Measurements from ENCODE around the gene STAU1.

STAU1 gene

DNA sequence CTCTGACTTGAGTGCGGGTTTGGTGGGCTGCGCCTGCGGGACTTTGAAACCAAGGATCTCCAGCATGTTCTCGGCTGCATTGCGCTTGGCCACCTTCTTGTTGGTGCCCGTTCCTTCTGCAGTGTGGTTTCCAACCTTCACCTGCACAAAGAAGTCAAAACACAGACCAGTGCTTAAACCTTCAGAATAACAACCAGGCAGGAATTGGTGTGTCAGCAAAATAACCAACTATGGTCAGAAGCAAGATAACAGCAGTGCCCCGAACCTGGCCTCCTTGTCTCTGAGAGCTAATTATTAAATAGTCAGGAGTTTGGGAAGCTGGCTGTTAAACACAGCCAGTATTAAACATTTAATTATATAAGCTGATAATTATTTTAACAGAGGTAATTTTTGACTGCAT is 68.1 kb downstream of the STAU1 start:
- DNase-seq (ENCODE audit: low spot score), result no peak
- Histone ChIP-seq H3K18ac (ENCODE audit: low read length) (no peak overlapping the region), H4K91ac (ENCODE audit: low read depth, low read length, poor library complexity) (no peak overlapping the region), H3K23ac (ENCODE audit: low read depth, low read length, poor library complexity) (no peak overlapping the region), H2AFZ (ENCODE audit: low read length) (no peak overlapping the region), H2AK5ac (ENCODE audit: low read depth, low read length) (no peak overlapping the region), H3K27me3 (ENCODE audit: control insufficient read depth in 3 of 3, insufficient read depth in 3 of 3, low read depth in 1 of 3, low read length in 3 of 3) (no peaks in the 10 kb centered on the region), H2BK120ac (ENCODE audit: low read depth, low read length) (no peak overlapping the region), H3K27ac (replicated peaks; ENCODE audit: low read length) (no peak overlapping the region), H2BK5ac (ENCODE audit: low read length) (no peak overlapping the region), H2BK15ac (ENCODE audit: low read length) (no peak overlapping the region), H3K36me3 (replicated peaks in 1 of 2; ENCODE audit: control insufficient read depth in 2 of 2, insufficient read depth in 2 of 2, low read length in 2 of 2) (peaks cover 45 to 95% of the 10 kb centered on the region in 2 donors), H4K8ac (ENCODE audit: low read depth, low read length) (no peak overlapping the region), H3K9me3 (replicated peaks in 1 of 2; ENCODE audit: control insufficient read depth in 2 of 2, insufficient read depth in 1 of 2, low read depth in 1 of 2, low read length in 2 of 2) (no peaks in the 10 kb centered on the region), H3K79me1 (ENCODE audit: low read depth, low read length) (no peaks in the 10 kb centered on the region), H3K4me3 (ENCODE audit: low read length in 2 of 2) (no peak overlapping the region), H3K4me1 (ENCODE audit: control insufficient read depth in 2 of 2, insufficient read depth in 1 of 2, low read depth in 1 of 2, low read length in 2 of 2) (no peaks in the 10 kb centered on the region), H3K14ac (ENCODE audit: low read length) (no peak overlapping the region), H3K4me2 (ENCODE audit: insufficient read depth, low read length, poor library complexity, severe bottlenecking) (no peak overlapping the region), H3K9ac (ENCODE audit: low read depth, low read length, poor library complexity) (no peak overlapping the region), H3K4ac (ENCODE audit: low read length) (no peak overlapping the region), H2BK12ac (ENCODE audit: low read length) (no peak overlapping the region)
- no CpG with 5 or more reads among the region's 7 CpGs for WGBS, 2 donors (ENCODE audit: extremely low coverage in 2 of 2, insufficient read length in 2 of 2, insufficient replicate concordance in 1 of 2)

DNA sequence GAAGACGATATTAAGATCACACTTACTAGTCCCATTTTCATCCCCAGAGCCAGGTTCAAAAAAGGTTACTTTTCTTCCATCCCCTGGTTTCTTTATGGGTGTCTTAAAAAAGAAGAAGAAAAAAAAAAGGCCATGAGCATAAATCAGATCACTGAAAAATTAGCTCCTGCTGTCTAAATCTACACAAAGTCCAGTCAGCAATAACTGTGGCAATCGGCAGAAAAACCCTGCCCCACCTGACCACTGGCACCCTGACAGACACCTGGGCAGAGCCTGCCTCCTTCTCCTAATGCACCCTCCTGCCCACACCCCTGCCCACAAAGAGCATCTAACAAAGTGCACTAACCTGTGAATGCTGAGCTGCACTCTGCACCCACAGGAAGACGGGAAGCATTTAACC is 69.8 kb downstream of the STAU1 start:
- Histone ChIP-seq H2AK5ac (ENCODE audit: low read depth, low read length) (no peak overlapping the region), H3K9me3 (replicated peaks in 1 of 2; ENCODE audit: control insufficient read depth in 2 of 2, insufficient read depth in 1 of 2, low read depth in 1 of 2, low read length in 2 of 2) (no peaks in the 10 kb centered on the region), H3K27me3 (ENCODE audit: control insufficient read depth in 3 of 3, insufficient read depth in 3 of 3, low read depth in 1 of 3, low read length in 3 of 3) (no peaks in the 10 kb centered on the region), H3K4me1 (ENCODE audit: control insufficient read depth in 2 of 2, insufficient read depth in 1 of 2, low read depth in 1 of 2, low read length in 2 of 2) (no peaks in the 10 kb centered on the region), H2BK120ac (ENCODE audit: low read depth, low read length) (no peak overlapping the region), H3K4me2 (ENCODE audit: insufficient read depth, low read length, poor library complexity, severe bottlenecking) (no peak overlapping the region), H2BK12ac (ENCODE audit: low read length) (no peak overlapping the region), H4K8ac (ENCODE audit: low read depth, low read length) (no peak overlapping the region), H3K18ac (ENCODE audit: low read length) (no peak overlapping the region), H2BK15ac (ENCODE audit: low read length) (no peak overlapping the region), H3K14ac (ENCODE audit: low read length) (no peak overlapping the region), H3K4ac (ENCODE audit: low read length) (no peak overlapping the region), H3K27ac (replicated peaks; ENCODE audit: low read length) (no peak overlapping the region), H3K4me3 (ENCODE audit: low read length in 2 of 2) (no peak overlapping the region), H3K9ac (ENCODE audit: low read depth, low read length, poor library complexity) (no peak overlapping the region), H3K23ac (ENCODE audit: low read depth, low read length, poor library complexity) (no peak overlapping the region), H4K91ac (ENCODE audit: low read depth, low read length, poor library complexity) (no peak overlapping the region), H3K36me3 (replicated peaks in 1 of 2; ENCODE audit: control insufficient read depth in 2 of 2, insufficient read depth in 2 of 2, low read length in 2 of 2) (peaks cover 40 to 95% of the 10 kb centered on the region in 2 donors), H2AFZ (ENCODE audit: low read length) (no peak overlapping the region), H2BK5ac (ENCODE audit: low read length) (no peak overlapping the region), H3K79me1 (ENCODE audit: low read depth, low read length) (no peaks in the 10 kb centered on the region)
- no CpG with 5 or more reads among the region's 3 CpGs for WGBS, 2 donors (ENCODE audit: extremely low coverage in 2 of 2, insufficient read length in 2 of 2, insufficient replicate concordance in 1 of 2)
- DNase-seq (ENCODE audit: low spot score), result no peak

DNA sequence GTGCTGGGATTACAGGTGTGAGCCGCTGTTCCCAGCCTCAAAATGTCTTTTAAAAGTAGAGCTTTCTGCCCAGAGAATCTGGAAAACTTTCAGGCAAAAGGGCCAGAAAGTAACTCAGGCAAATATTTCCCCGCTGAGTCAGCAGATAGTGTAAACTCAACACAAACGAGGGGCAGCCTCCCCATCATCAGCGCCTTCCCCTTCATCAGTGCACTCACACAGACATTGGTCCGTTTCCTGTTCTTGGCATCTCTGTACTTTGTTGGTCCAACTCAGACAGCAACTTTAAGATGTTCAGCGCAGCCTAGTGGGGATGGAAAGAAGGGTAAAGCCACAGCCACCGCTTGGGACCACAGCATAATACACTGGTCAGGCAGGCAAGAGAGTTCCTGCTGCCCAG is 72.6 kb downstream of the STAU1 start:
- no peak for DNase-seq (ENCODE audit: low spot score)
- Histone ChIP-seq H2BK5ac (ENCODE audit: low read length) (no peak overlapping the region), H2BK15ac (ENCODE audit: low read length) (no peak overlapping the region), H3K18ac (ENCODE audit: low read length) (no peak overlapping the region), H4K91ac (ENCODE audit: low read depth, low read length, poor library complexity) (no peak overlapping the region), H3K79me1 (ENCODE audit: low read depth, low read length) (no peaks in the 10 kb centered on the region), H2AFZ (ENCODE audit: low read length) (no peak overlapping the region), H3K36me3 (replicated peaks in 1 of 2; ENCODE audit: control insufficient read depth in 2 of 2, insufficient read depth in 2 of 2, low read length in 2 of 2) (peaks cover 37 to 94% of the 10 kb centered on the region in 2 donors), H3K4ac (ENCODE audit: low read length) (no peak overlapping the region), H3K23ac (ENCODE audit: low read depth, low read length, poor library complexity) (no peak overlapping the region), H3K27ac (replicated peaks; ENCODE audit: low read length) (no peak overlapping the region), H2AK5ac (ENCODE audit: low read depth, low read length) (no peak overlapping the region), H2BK12ac (ENCODE audit: low read length) (no peak overlapping the region), H3K4me3 (ENCODE audit: low read length in 2 of 2) (no peak overlapping the region), H3K4me2 (ENCODE audit: insufficient read depth, low read length, poor library complexity, severe bottlenecking) (no peak overlapping the region), H3K4me1 (ENCODE audit: control insufficient read depth in 2 of 2, insufficient read depth in 1 of 2, low read depth in 1 of 2, low read length in 2 of 2) (no peaks in the 10 kb centered on the region), H3K9me3 (replicated peaks in 1 of 2; ENCODE audit: control insufficient read depth in 2 of 2, insufficient read depth in 1 of 2, low read depth in 1 of 2, low read length in 2 of 2) (no peaks in the 10 kb centered on the region), H3K27me3 (ENCODE audit: control insufficient read depth in 3 of 3, insufficient read depth in 3 of 3, low read depth in 1 of 3, low read length in 3 of 3) (no peaks in the 10 kb centered on the region), H4K8ac (ENCODE audit: low read depth, low read length) (no peak overlapping the region), H3K9ac (ENCODE audit: low read depth, low read length, poor library complexity) (no peak overlapping the region), H3K14ac (ENCODE audit: low read length) (no peak overlapping the region), H2BK120ac (ENCODE audit: low read depth, low read length) (no peak overlapping the region)
- no CpG with 5 or more reads among the region's 7 CpGs for WGBS, 2 donors (ENCODE audit: extremely low coverage in 2 of 2, insufficient read length in 2 of 2, insufficient replicate concordance in 1 of 2)

DNA sequence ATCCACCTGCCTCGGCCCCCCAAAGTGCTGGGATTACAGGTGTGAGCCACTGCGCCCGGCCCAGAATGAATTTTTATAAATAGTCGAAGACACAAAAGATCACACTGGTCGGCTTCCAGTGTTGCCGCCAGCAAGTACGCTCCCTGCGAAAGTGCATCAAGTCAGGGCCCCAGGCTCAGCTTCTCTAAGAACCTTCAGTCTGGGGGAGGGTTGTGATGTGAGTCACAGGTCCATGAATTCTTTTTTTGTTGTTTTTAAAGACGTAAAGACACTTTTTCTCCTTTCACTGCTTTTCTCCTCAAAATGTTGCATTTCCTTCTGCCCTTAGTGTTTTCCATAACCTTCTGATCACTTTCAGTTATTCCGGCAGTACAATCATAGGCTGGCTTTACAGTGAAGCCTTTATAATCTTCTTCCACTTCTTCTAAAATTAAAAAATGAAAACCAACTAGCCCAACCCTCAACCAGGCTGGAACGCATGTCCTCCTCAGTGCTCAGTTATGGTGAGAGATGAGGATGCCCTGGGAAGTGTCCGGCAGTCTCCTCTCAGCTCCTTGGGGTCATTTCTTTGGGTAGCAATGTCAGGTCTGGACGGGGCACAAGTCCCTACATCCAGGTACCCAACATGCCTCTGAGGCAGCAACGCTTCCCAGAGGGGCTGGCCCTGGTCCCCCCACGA is 75.4 kb downstream of the STAU1 start:
- no peak overlapping the region for H2AK5ac ChIP-seq (ENCODE audit: low read depth, low read length)
- no peak overlapping the region for H2BK5ac ChIP-seq (ENCODE audit: low read length)
- no peak overlapping the region for H3K4ac ChIP-seq (ENCODE audit: low read length)
- no peak for DNase-seq (ENCODE audit: low spot score)
- no CpG with 5 or more reads among the region's 15 CpGs for WGBS, 2 donors (ENCODE audit: extremely low coverage in 2 of 2, insufficient read length in 2 of 2, insufficient replicate concordance in 1 of 2)
- no peak overlapping the region for H2BK120ac ChIP-seq (ENCODE audit: low read depth, low read length)
- H3K4me1 ChIP-seq (ENCODE audit: control insufficient read depth in 2 of 2, insufficient read depth in 1 of 2, low read depth in 1 of 2, low read length in 2 of 2), result no peaks in the 10 kb centered on the region
- H3K14ac ChIP-seq (ENCODE audit: low read length), result no peak overlapping the region
- H3K27me3 ChIP-seq (ENCODE audit: control insufficient read depth in 3 of 3, insufficient read depth in 3 of 3, low read depth in 1 of 3, low read length in 3 of 3), result no peaks in the 10 kb centered on the region
- H3K79me1 ChIP-seq (ENCODE audit: low read depth, low read length), result no peaks in the 10 kb centered on the region
- peaks cover 19 to 77% of the 10 kb centered on the region in 2 donors for H3K36me3 ChIP-seq (replicated peaks in 1 of 2; ENCODE audit: control insufficient read depth in 2 of 2, insufficient read depth in 2 of 2, low read length in 2 of 2)
- H4K8ac ChIP-seq (ENCODE audit: low read depth, low read length), result no peak overlapping the region
- H3K9ac ChIP-seq (ENCODE audit: low read depth, low read length, poor library complexity), result no peak overlapping the region
- no peak overlapping the region for H3K4me2 ChIP-seq (ENCODE audit: insufficient read depth, low read length, poor library complexity, severe bottlenecking)
- H3K27ac ChIP-seq (replicated peaks; ENCODE audit: low read length), result no peak overlapping the region
- H3K9me3 ChIP-seq (replicated peaks in 1 of 2; ENCODE audit: control insufficient read depth in 2 of 2, insufficient read depth in 1 of 2, low read depth in 1 of 2, low read length in 2 of 2), result peaks cover 0 to 6% of the 10 kb centered on the region in 2 donors
- H2BK15ac ChIP-seq (ENCODE audit: low read length), result no peak overlapping the region
- H2AFZ ChIP-seq (ENCODE audit: low read length), result no peak overlapping the region
- no peak overlapping the region for H4K91ac ChIP-seq (ENCODE audit: low read depth, low read length, poor library complexity)
- no peak overlapping the region for H3K4me3 ChIP-seq (ENCODE audit: low read length in 2 of 2)
- no peak overlapping the region for H2BK12ac ChIP-seq (ENCODE audit: low read length)
- H3K23ac ChIP-seq (ENCODE audit: low read depth, low read length, poor library complexity), result no peak overlapping the region
- no peak overlapping the region for H3K18ac ChIP-seq (ENCODE audit: low read length)
